Measurements from ENCODE around the gene ARL4C. TPM values are rescaled to one million over a fixed set of nuclear protein-coding genes. Genes with fewer than 3 reads are reported as not detected.

ARL4C gene
- total and polyA plus RNA-seq, 2 of the 8 experiments (the other 6 are each of a cell fraction or from before 2014, with no cell fraction given): 7.0 to 16.9 TPM

GRCh38 chr2:234488486-234488885 lies 8.4 kb downstream of the ARL4C start:
- H3K9me3 ChIP-seq (ENCODE audit: insufficient read depth in 2 of 2, low read depth in 1 of 2, low read length in 1 of 2): no peaks in the 10 kb centered on the region
- no peak overlapping the region for H3K4me3 ChIP-seq (ENCODE audit: extremely low read depth in 1 of 4, insufficient read depth in 2 of 4, low read depth in 3 of 4, low read length in 4 of 4)
- H3K27me3 ChIP-seq (replicated peaks in 1 of 4; ENCODE audit: control insufficient read depth in 3 of 4, extremely low read depth in 1 of 4, insufficient read depth in 3 of 4, low read length in 3 of 4): no peaks in the 10 kb centered on the region
- no peak overlapping the region for H3K18ac ChIP-seq (ENCODE audit: extremely low read depth, low read length)
- no peak overlapping the region for H2AK5ac ChIP-seq (ENCODE audit: low read depth, low read length)
- H3K23me2 ChIP-seq (ENCODE audit: low read depth, low read length): no peaks in the 10 kb centered on the region
- no peak overlapping the region for H2BK120ac ChIP-seq (replicated peaks; ENCODE audit: low read depth, low read length)
- peaks cover 3% of the 10 kb centered on the region; the same call in 1 of the 2 replicates for H3K79me1 ChIP-seq (ENCODE audit: low read depth, low read length)
- no peak overlapping the region for H3K14ac ChIP-seq (ENCODE audit: insufficient read length)
- no peak overlapping the region for H3K4me2 ChIP-seq (ENCODE audit: insufficient read depth in 1 of 2, low read depth in 2 of 2, low read length in 2 of 2)
- H3K79me2 ChIP-seq (ENCODE audit: control insufficient read depth in 1 of 2, insufficient read depth in 2 of 2, low read length in 2 of 2): peaks cover 0 to 20% of the 10 kb centered on the region in 2 experiments; a peak in 2 of 4 replicates
- H2BK20ac ChIP-seq (ENCODE audit: low read length): no peak overlapping the region
- H3K9ac ChIP-seq (replicated peaks in 1 of 4; ENCODE audit: extremely low read depth in 1 of 4, low read depth in 3 of 4, low read length in 3 of 4): no peak overlapping the region
- no peak overlapping the region for H3K27ac ChIP-seq (ENCODE audit: low read depth, low read length)
- H2BK15ac ChIP-seq (ENCODE audit: low read length): no peak overlapping the region
- DNase-seq (ENCODE audit: low read depth in 1 of 2, low spot score in 2 of 2): no peak
- 86% methylated on average over 1 of the region's 1 CpG; no CpG with 5 or more reads in 1 of the 2 experiments for WGBS, 2 experiments (ENCODE audit: extremely low coverage in 1 of 2, insufficient coverage in 1 of 2, insufficient read length in 1 of 2, insufficient replicate concordance in 2 of 2, low coverage in 1 of 2, low lambda C conversion rate in 2 of 2, missing lambda C conversion rate in 1 of 2)
- peaks cover 0 to 9% (median 4%) of the 10 kb centered on the region in 4 experiments; a peak in 5 of 7 replicates for H3K4me1 ChIP-seq (replicated peaks in 1 of 4; ENCODE audit: control insufficient read depth in 3 of 4, insufficient read depth in 4 of 4, low read length in 3 of 4)
- H2AFZ ChIP-seq (ENCODE audit: low read length): no peak overlapping the region
- CTCF ChIA-PET (ENCODE audit: partially characterized antibody): no interaction called here
- H4K20me1 ChIP-seq (replicated peaks in 1 of 2; ENCODE audit: control insufficient read depth in 1 of 2, insufficient read depth in 2 of 2, low read length in 2 of 2): peaks cover 1 to 6% of the 10 kb centered on the region in 2 experiments
- H4K91ac ChIP-seq (replicated peaks; ENCODE audit: insufficient read length, low read length): no peak overlapping the region
- no peak overlapping the region for H3K23ac ChIP-seq (ENCODE audit: insufficient read length)
- TF ChIP-seq CHD1 (IDR thresholded peaks at IDR 0.05; ENCODE audit: low read depth, low read length) (no peak), POU5F1 (IDR thresholded peaks at IDR 0.05; ENCODE audit: low read depth, low read length) (no peak), CBX8 (IDR thresholded peaks at IDR 0.05; ENCODE audit: borderline replicate concordance, low read depth, low read length) (no peak), EZH2 (IDR thresholded peaks at IDR 0.05; ENCODE audit: low read depth, low read length, severe bottlenecking) (no peak)
- no peak for FAIRE-seq
- H4K8ac ChIP-seq (ENCODE audit: extremely low read depth, insufficient read depth, low read length): no peak overlapping the region
- POLR2A ChIA-PET (ENCODE audit: partially characterized antibody): no interaction called here
- no peak overlapping the region for H2BK5ac ChIP-seq (ENCODE audit: low read depth, low read length)
- H4K5ac ChIP-seq (ENCODE audit: insufficient read length, low read depth, low read length): no peak overlapping the region
- no peak overlapping the region for H3K56ac ChIP-seq (replicated peaks; ENCODE audit: insufficient read length, low read depth, low read length)
- H3K4ac ChIP-seq (replicated peaks; ENCODE audit: insufficient read length, low read depth, low read length): no peak overlapping the region
- no peaks in the 10 kb centered on the region for H3K36me3 ChIP-seq (ENCODE audit: control insufficient read depth in 2 of 4, insufficient read depth in 4 of 4, low read length in 3 of 4)
- no peak overlapping the region for H2BK12ac ChIP-seq (ENCODE audit: low read depth, low read length)
